Posterior cingulate gyrus (tissue), 11 donors: Measurements from ENCODE around the gene MFSD8.
"Not testable (repeated sequence)": the region's sequence is repeated elsewhere in the genome, so short reads cannot be mapped to it uniquely, and the experiment has no call there.

Experiments
- DNase-seq, 10 donors: peaks; one replicate each; pipeline versions ENCODE4 v3.0.0 to v3.0.0-alpha.2; 2020 to 2021; ENCODE audit warnings: mixed read lengths in 3 of 10
- intact Hi-C: fragments of 100-400 bp; cut with DNase I; formaldehyde crosslinking; loops from one replicate; pipeline ENCODE4 v1.15.1; 2023

Gene MFSD8

GRCh38 chr4:127965062-127965802, at the start of gene MFSD8, which contains the start of gene ABHD18:
Gene MFSD8, minus strand, starts transcription at chr4:127965173. Its CDS starts 40 bp downstream, at chr4:127965133.
Gene ABHD18, plus strand, starts transcription at chr4:127965406. Its CDS starts 17,550 bp downstream, at chr4:127982956.
- DNase-seq: peak; percentile 85 to 99 (median 94)
- intact Hi-C loops: loop anchor here (2.0 kb wide), 1 partner anchor 98 kb away; no protein-coding TSS in a partner anchor

- intact Hi-C loops: no loop called here
Measured at GRCh38 chr4:128009428-128009827, 44.5 kb upstream of the MFSD8 start.

GRCh38 chr4:128006592-128006991, 41.6 kb upstream of the MFSD8 start:
- intact Hi-C loops: no loop called here
- no peak for DNase-seq

More at GRCh38 chr4:128009428-128009827, 44.5 kb upstream of the MFSD8 start:
- DNase-seq: no peak

GRCh38 chr4:127997534-127998388, 32.8 kb upstream of the MFSD8 start:
- DNase-seq: no peak
- intact Hi-C loops: no loop called here

- intact Hi-C loops: not testable (repeated sequence)
Measured at GRCh38 chr4:127996521-127996920, 31.5 kb upstream of the MFSD8 start.

GRCh38 chr4:127995776-127996175, 30.8 kb upstream of the MFSD8 start:
- DNase-seq: no peak
- intact Hi-C loops: no loop called here

More at GRCh38 chr4:127996521-127996920, 31.5 kb upstream of the MFSD8 start:
- not testable (repeated sequence) for DNase-seq

GRCh38 chr4:127993151-127993550, 28.2 kb upstream of the MFSD8 start:
- no peak for DNase-seq
- intact Hi-C loops: no loop called here

- DNase-seq: no peak
- intact Hi-C loops: no loop called here
Measured at GRCh38 chr4:127988638-127989037, 23.7 kb upstream of the MFSD8 start.

GRCh38 chr4:127985989-127986388, 21.0 kb upstream of the MFSD8 start:
- DNase-seq: no peak
- intact Hi-C loops: no loop called here

- intact Hi-C loops: no loop called here
- DNase-seq: no peak
Measured at GRCh38 chr4:127982445-127982844, 17.5 kb upstream of the MFSD8 start.

- no peak for DNase-seq
- intact Hi-C loops: no loop called here
Measured at GRCh38 chr4:127978930-127979329, 14.0 kb upstream of the MFSD8 start.

GRCh38 chr4:127975121-127975770, 10.3 kb upstream of the MFSD8 start:
- no peak for DNase-seq
- intact Hi-C loops: no loop called here

GRCh38 chr4:127970925-127971324, 6.0 kb upstream of the MFSD8 start:
- intact Hi-C loops, DNase-seq: not testable (repeated sequence)

- intact Hi-C loops: no loop called here
- DNase-seq: no peak
Measured at GRCh38 chr4:127968586-127968985, 3.6 kb upstream of the MFSD8 start.

- DNase-seq: no peak
- intact Hi-C loops: no loop called here
Measured at GRCh38 chr4:127967141-127967775, 2.3 kb upstream of the MFSD8 start.

GRCh38 chr4:127965803-127966175, 816 bp upstream of the MFSD8 start:
- intact Hi-C loops: loop anchor here (2.0 kb wide), 1 partner anchor 97 kb away; no protein-coding TSS in a partner anchor
- DNase-seq: peak; percentile 30 to 95 (median 62)

- DNase-seq: peak in 5 of 10 donors; percentile 32 to 92 (median 76)
- intact Hi-C loops: loop anchor here (2.0 kb wide), 1 partner anchor 98 kb away; no protein-coding TSS in a partner anchor
Measured at GRCh38 chr4:127964426-127965061, 429 bp downstream of the MFSD8 start.

GRCh38 chr4:127963633-127964398, 1.2 kb downstream of the MFSD8 start:
- not testable (repeated sequence) for DNase-seq
- intact Hi-C loops: loop anchor here (2.0 kb wide), 1 partner anchor 99 kb away; no protein-coding TSS in a partner anchor

GRCh38 chr4:127959794-127960193, 5.2 kb downstream of the MFSD8 start:
- DNase-seq: no peak
- intact Hi-C loops: no loop called here
